Stimulated activated naive CD8-positive, alpha-beta T cell treated with anti-CD3 and anti-CD28 coated beads, Interleukin-15, Interleukin-2, amounts not matched to agents 100 ng/mL and 50 ng/mL, for 24 hours (primary cell): ENCODE data around the gene NKD2.

ENCODE experiments used
- H3K27ac Mint-ChIP-seq: one replicate; pipeline ENCODE4 v1.8.0; 2021; ENCODE audit warnings: mild to moderate bottlenecking, mixed read lengths
- H3K27me3 Mint-ChIP-seq: one replicate; pipeline ENCODE4 v1.8.0; 2021; ENCODE audit warnings: mixed read lengths
- H3K36me3 Mint-ChIP-seq: one replicate; pipeline ENCODE4 v1.8.0; 2021; ENCODE audit warnings: low read depth, mixed read lengths
- H3K4me1 Mint-ChIP-seq: one replicate; pipeline ENCODE4 v1.8.0; 2021; ENCODE audit warnings: low read depth, mixed read lengths
- H3K4me3 Mint-ChIP-seq: one replicate; pipeline ENCODE4 v1.8.0; 2021; ENCODE audit warnings: mild to moderate bottlenecking, mixed read lengths
- H3K9me3 Mint-ChIP-seq: one replicate; pipeline ENCODE4 v1.8.0; 2021; ENCODE audit warnings: mixed read lengths

The NKD2 gene

DNA sequence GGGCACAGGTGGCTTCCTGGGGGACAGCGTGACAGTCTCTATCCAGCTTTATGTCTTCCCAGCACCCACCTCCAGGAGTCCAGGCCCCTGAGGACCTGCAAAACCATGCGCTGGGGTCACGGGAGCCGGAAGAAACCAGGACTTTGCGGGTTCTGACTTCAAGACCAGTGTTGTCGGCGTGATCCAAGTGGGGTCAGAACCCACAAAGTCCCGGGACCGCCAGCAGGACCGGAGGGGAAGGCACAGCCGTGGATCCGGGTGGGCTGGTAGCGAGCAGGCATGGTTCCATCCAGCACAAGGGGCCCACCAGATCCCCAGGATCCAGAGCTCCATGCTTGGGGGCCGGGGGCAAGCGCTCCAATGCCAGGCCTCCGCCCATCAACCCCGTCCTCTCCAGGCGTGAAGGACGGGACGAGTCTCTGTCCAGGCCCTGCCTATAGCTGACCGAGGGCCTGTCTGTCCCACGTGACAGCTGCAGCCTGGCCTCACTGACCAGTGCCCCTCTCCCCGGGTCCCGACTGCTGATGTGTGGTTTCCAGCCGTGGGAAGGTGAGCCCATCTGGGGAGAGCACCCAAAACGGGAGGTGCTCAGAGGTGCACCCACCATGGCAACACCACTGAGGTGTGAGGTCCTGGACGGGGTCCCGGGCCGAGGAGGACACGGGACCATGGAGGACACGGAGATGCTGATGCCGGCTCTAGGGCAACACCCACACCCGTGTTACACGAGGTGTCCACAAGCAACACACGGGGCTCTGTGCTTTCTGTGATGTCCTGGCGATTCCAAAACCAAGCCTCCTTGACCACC lies 54.4 kb downstream of the NKD2 start:
- Mint-ChIP-seq H3K27ac (no peak overlapping the region), H3K27me3 (no peaks in the 10 kb centered on the region), H3K9me3 (no peaks in the 10 kb centered on the region), H3K4me3 (no peak overlapping the region), H3K4me1 (no peaks in the 10 kb centered on the region), H3K36me3 (no peaks in the 10 kb centered on the region)

DNA sequence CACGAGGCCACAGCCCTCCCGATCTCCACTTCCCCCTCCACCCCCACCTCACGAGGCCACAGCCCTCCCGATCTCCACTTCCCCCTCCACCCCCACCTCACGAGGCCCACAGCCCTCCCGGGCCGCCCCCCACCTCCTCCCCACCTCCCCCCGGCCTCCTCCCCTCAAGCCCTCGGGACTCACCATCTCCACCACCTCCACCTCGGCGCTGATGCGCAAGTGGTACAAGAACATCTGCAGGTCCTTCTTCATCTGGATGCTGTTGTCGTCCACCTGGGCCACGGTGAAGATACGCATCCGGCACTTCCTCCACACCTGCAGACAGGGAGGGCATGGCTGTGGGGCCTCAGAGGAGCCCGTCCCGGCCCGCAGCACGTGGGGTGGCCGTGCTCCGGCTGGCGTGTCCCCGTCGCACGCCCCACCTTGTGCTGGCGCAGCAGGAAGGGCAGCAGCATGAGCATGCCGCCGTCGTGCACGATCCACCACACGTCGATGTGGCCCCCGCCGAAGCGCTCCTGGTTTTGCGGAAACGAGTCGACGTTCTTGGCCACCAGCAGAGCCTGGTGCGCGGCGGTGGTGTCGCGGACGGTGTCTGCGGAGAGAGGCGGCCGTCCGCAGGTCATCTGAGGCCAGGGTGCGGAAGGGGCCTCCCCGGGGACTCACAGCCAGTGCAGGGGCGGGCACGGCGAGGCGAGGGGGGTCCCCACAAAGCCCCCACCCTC lies 55.2 kb downstream of the NKD2 start:
- Mint-ChIP-seq H3K27ac (no peak overlapping the region), H3K36me3 (no peaks in the 10 kb centered on the region), H3K27me3 (no peaks in the 10 kb centered on the region), H3K4me1 (no peaks in the 10 kb centered on the region), H3K9me3 (no peaks in the 10 kb centered on the region), H3K4me3 (no peak overlapping the region)

DNA sequence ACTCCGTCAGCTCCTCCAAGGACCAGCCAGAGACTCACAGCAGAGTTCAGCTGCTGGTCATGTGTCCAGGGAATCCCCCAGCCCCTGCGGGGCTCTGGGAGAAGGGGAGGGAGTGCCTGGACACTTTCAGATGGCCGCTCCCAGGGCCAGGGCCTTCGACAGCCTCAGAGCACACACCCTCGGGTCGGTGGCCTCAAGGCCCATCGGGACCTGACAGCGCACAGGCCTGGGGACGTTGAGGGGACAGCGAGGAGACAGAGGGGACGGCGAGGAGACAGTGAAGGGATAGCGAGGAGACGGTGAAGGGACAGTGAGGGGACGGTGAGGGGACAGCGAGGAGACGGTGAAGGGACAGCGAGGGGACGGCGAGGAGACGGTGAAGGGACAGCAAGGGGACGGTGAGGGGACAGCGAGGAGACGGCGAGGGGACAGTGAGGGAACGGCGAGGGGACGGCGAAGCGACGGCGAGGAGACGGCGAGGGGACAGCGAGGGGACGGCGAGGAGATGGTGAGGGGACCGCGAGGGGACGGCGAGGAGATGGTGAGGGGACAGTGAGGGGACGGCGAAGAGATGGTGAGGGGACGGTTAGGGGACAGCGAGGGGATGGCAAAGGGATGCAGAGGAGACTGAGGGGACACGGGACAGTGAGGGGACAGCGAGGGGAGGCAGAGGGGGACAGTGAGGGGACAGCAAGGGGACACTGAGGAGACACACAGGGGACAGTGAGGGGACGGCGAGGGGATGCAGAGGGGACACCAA lies 56.0 kb downstream of the NKD2 start:
- no peaks in the 10 kb centered on the region for H3K36me3 Mint-ChIP-seq
- H3K27ac Mint-ChIP-seq = no peak overlapping the region
- H3K27me3 Mint-ChIP-seq = no peaks in the 10 kb centered on the region
- no peaks in the 10 kb centered on the region for H3K9me3 Mint-ChIP-seq
- H3K4me1 Mint-ChIP-seq = no peaks in the 10 kb centered on the region
- H3K4me3 Mint-ChIP-seq = no peak overlapping the region

DNA sequence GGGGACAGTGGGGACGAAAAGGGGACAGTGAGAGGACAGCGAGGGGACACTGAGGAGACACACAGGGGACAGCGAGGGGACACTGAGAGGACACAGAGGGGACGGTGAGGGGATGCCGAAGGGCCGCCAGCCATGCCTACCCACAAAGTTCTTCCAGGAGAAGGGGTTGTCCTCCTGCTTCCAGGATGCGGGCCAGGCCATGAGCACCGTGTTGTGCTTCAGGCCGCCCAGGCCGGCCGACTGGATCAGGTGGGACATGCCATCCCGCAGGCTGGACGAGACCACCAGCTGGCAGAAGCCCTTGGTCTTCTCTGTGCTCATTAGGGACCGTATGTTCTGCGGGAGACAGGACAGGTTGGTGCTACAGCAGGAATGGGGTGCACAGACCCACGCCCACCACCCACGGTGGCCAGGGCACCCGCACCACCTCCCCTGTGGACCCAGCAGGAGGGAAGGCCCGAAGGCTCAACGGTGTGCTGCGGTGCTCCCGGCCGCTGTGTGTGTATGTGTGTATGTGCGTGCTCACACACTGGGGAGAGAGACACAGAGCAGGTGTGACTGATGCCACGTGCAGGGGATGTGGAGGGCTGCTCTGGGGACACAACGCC lies 56.6 kb downstream of the NKD2 start:
- no peak overlapping the region for H3K4me3 Mint-ChIP-seq
- no peaks in the 10 kb centered on the region for H3K36me3 Mint-ChIP-seq
- H3K27me3 Mint-ChIP-seq = no peaks in the 10 kb centered on the region
- H3K27ac Mint-ChIP-seq = no peak overlapping the region
- H3K9me3 Mint-ChIP-seq = no peaks in the 10 kb centered on the region
- H3K4me1 Mint-ChIP-seq = no peaks in the 10 kb centered on the region

DNA sequence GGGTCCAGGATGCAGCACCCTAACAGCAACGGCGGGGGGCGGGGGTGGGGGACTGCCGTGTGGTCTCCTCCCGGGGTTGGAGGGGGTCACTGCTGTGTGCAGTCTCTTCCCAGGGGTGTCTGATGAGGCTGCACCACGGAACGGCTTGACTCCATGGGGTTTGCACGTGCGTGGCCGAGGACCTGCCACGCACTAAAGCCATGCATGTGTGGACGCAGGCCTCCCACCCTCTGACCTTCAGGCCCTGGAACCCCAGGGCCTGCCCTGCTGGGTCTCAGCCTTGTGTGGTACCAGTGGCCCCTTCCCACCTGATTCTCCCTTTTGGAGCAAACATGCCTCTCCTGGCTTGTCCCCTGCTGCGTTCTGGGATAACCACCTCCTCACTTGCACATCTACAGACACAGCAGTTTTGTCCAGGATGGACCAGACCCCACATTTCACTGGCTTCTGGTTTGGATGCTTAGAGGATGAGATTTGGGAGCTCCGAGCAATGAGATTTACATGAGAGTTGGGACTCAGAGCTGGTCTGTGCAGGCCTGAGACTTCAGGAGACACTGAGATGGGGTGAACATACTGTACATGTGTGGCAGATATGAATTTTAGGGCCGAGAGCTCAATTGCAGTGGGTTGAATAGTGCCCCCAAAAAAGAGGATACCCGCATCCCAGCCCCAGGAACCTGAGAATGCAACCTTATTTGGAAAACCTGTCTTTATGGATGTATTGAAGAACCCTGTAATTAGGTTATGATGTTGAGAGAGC lies 57.5 kb downstream of the NKD2 start:
- H3K4me3 Mint-ChIP-seq = no peak overlapping the region
- H3K36me3 Mint-ChIP-seq = no peaks in the 10 kb centered on the region
- H3K27ac Mint-ChIP-seq = no peak overlapping the region
- no peaks in the 10 kb centered on the region for H3K9me3 Mint-ChIP-seq
- H3K4me1 Mint-ChIP-seq = no peaks in the 10 kb centered on the region
- H3K27me3 Mint-ChIP-seq = no peaks in the 10 kb centered on the region

DNA sequence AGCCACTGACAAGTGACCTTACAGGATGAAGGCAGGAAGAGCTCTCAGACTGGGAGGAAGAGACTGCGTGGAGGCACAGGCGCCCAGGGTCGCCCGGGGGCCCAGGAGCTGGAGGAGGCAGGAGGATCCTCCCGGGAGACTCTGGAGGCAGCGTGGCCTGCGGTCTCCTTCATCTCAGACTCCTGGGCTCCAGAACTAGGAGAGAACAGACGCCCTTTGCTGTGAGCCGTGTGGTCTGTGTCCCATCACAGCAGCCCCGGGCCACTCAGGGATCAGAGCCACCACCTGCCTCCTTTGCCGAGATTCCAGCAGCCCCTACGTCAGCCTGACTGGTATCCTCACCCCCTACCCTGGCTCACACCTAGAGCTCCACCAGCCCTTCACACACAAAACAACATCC lies 58.1 kb downstream of the NKD2 start:
- no peak overlapping the region for H3K4me3 Mint-ChIP-seq
- no peak overlapping the region for H3K27ac Mint-ChIP-seq
- no peaks in the 10 kb centered on the region for H3K36me3 Mint-ChIP-seq
- H3K27me3 Mint-ChIP-seq = no peaks in the 10 kb centered on the region
- H3K9me3 Mint-ChIP-seq = no peaks in the 10 kb centered on the region
- no peaks in the 10 kb centered on the region for H3K4me1 Mint-ChIP-seq

DNA sequence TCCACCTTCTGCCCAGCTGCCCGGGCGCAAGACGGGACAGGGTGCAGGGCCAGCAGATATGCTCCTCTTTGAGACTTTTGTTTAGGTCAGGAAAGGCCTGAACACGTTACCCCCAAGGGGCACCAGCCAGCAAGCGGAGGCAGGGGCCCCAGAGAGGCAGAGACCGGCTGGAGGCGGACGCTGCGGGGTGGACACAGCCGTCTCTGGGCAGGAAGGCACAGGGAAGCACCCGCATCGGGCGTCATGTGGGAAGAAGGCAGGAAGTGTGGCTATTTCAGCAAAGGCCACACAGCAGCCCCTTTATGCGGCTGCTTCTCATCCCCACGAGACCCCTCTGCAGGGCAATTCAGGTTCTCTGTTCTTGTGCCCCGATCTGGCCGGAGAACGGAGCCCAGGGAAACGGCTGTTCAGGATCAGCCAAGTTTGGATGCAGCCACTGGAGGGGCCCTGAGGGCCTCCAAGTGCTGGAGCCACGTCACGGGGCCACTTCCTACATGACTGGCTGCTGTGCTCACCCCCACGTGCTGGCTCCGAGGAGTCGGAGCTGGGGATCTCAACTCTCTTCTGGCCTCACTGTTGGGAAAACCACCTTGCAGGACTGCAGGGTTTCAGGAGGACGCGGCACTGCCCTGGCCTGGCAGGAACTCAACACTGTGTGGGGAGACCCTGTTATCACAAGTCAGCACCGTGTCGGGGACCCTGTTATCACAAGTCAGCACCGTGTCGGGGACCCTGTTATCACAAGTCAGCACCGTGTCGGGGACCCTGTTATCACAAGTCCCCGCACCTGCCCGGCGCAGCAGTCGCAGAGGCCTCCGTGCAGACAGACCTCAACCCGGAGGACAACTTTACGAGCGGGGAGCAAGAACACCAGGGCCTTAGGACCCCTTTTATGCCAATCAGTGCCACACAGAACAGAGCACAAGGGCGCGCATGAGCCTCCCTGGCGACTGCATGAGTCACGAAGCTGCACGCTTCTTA lies 58.8 kb downstream of the NKD2 start:
- Mint-ChIP-seq H3K9me3 (no peaks in the 10 kb centered on the region), H3K27me3 (no peaks in the 10 kb centered on the region), H3K4me3 (no peak overlapping the region), H3K36me3 (no peaks in the 10 kb centered on the region), H3K27ac (no peak overlapping the region), H3K4me1 (no peaks in the 10 kb centered on the region)

DNA sequence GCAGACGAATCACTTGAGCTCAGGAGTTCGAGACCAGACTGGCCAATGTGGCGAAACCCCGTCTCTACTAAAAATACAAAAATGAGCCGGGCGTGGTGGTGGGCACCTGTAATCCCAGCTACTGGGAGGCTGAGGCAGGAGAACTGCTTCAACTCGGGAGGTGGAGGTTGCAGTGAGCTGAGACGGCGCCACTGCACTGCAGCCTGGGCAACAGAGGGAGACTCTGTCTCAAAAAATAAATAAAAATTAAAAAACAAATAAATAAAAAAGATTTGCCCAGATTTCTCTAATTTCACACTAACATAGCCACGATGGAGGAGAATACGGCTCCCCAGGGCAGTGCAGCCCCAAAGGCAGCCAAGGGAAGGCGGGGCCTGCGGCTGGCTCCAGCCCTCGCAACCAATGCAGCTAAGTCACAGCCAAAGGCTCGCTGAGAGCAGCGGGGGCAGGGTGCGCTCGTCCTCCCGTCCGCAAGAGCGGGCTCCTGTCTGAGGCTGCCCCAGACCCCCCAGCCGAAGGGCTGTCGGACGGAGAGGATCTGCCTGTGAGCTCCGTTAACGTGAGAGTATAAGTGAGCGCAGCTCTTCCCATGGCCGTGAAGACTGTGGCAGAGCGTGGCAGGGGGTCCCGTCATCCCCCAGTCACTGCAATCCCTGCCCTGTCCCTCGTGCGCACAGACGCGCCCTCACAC lies 59.7 kb downstream of the NKD2 start:
- Mint-ChIP-seq H3K36me3 (no peaks in the 10 kb centered on the region), H3K4me3 (no peak overlapping the region), H3K27me3 (no peaks in the 10 kb centered on the region), H3K4me1 (no peaks in the 10 kb centered on the region), H3K27ac (no peak overlapping the region), H3K9me3 (no peaks in the 10 kb centered on the region)

DNA sequence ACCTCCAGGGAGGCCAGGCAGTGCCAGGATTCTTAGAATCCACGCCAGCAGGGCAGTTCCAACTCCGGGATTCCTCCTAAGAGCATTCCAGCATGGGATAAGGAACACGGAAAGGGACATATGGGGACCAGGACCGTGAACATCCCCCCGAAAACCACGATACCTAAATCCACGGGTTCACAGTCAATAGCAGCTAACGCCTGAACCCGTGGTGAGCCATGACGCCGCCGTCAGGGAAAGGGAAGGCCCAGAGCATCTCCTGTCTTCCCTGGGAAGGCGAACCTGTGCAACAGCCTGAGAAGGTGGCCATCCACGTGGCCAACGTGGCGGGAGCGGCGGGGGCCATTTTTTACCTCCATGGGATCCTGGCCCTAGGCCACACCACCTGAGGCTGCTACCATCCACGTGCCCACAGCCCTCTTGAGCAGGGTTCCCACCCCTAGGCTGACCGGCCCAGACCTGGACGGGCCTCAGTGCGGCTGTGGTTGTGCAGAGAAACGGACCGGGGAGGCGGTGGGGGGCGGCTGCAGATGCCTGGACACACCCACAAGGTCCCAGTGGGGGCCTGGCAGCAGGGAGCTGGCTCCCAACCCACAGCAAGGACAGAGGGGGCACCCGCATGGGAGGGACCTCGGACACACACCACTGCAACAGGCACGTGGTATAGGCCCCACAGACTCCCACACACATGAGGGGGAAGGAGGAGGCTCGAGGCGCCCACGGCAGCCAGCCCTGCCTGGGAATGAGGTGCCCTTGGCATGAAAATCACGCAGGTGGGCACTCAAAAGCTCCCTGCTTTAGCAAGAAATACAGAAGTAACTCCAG lies 60.5 kb downstream of the NKD2 start:
- Mint-ChIP-seq H3K27ac (no peak overlapping the region), H3K36me3 (no peaks in the 10 kb centered on the region), H3K27me3 (no peaks in the 10 kb centered on the region), H3K9me3 (no peaks in the 10 kb centered on the region), H3K4me1 (no peaks in the 10 kb centered on the region), H3K4me3 (no peak overlapping the region)

DNA sequence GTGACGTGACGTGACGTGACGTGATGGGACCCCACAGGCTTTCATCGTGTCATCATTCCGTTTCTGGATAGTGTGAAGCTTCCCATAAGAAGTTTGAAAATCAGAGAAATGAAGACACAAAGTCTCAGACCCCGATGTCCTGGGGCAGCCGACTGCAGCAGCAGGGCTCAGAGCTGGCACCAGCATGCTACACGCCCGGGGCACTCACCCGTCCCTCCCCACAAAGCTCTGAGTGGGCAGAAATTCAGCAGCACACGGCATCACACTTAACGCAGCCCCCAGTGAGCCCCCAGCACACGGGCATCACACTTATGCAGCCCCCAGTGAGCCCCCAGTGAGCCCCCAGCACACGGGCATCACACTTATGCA lies 61.1 kb downstream of the NKD2 start:
- Mint-ChIP-seq H3K27ac (no peak overlapping the region), H3K4me1 (no peaks in the 10 kb centered on the region), H3K36me3 (no peaks in the 10 kb centered on the region), H3K4me3 (no peak overlapping the region), H3K27me3 (no peaks in the 10 kb centered on the region), H3K9me3 (no peaks in the 10 kb centered on the region)

DNA sequence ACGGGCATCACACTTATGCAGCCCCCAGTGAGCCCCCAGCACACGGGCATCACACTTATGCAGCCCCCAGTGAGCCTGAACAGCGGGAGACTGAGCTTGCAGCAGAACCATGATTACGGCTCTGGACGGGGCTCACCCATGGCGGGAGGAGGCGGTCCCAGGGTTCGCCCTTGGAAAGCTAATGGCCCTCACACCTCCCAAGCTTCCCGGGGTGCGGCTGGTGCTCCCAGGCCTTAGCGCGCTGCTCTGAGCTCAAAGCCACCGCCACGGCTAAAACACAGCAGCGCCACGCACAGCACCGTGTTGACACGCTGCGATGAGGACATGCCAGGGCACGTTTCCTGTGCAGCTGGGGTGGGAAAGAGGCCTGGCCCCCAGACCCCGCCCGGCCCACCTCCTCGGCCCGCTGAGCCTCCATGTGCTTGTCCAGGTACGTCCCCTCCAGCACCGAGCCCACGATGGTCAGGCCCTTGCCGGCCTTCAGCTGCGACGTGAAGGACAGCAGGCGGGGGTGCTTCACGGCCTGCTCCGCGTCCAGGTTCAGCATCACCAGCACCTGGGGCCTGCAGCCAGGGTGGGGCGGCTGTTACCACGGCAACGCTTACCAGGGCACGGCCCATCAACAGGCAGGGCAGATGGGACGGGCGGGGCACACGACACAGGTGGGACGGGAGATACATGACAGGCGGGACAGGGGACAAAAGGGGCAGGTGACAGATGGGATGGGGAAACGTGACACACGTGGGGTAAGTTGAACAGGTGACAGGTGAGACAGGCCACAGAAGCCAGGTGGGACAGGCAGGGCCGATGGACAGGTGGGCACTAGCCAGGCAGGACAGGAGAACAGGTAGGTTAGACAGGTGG lies 64.9 kb downstream of the NKD2 start:
- Mint-ChIP-seq H3K4me1 (no peaks in the 10 kb centered on the region), H3K27me3 (no peaks in the 10 kb centered on the region), H3K4me3 (no peak overlapping the region), H3K36me3 (no peaks in the 10 kb centered on the region), H3K9me3 (no peaks in the 10 kb centered on the region), H3K27ac (no peak overlapping the region)

DNA sequence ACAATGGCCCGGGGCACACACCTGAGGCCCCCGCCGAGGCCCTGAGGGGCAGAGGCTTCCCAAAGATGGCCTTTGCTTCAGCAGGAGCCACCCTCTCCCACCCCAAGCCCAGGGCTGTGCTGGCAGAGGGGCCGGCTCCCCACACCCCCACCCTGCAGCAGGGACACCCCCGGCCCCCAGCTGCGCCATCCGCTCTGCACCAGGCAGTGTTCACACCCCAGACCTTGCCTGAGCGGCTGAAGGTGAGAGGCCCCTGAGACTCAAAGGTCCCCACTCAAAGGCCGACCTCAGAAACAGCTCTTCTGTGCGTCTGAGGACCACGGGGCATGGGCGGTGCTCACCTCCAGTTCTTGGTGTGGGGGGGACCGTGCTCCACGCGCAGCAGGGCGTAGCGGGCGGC lies 65.6 kb downstream of the NKD2 start:
- Mint-ChIP-seq H3K4me3 (no peak overlapping the region), H3K36me3 (no peaks in the 10 kb centered on the region), H3K27ac (no peak overlapping the region), H3K4me1 (no peaks in the 10 kb centered on the region), H3K9me3 (no peaks in the 10 kb centered on the region), H3K27me3 (no peaks in the 10 kb centered on the region)
